GM21619 (cell line): ENCODE results near the gene LZTFL1.

Experiments
- ATAC-seq: cut with Tn5 transposase; IDR thresholded peaks from one replicate; pipeline ENCODE4 v1.9.1; 2021; ENCODE audit not compliant: unreplicated experiment

Gene LZTFL1, protein sequence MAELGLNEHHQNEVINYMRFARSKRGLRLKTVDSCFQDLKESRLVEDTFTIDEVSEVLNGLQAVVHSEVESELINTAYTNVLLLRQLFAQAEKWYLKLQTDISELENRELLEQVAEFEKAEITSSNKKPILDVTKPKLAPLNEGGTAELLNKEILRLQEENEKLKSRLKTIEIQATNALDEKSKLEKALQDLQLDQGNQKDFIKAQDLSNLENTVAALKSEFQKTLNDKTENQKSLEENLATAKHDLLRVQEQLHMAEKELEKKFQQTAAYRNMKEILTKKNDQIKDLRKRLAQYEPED

DNA sequence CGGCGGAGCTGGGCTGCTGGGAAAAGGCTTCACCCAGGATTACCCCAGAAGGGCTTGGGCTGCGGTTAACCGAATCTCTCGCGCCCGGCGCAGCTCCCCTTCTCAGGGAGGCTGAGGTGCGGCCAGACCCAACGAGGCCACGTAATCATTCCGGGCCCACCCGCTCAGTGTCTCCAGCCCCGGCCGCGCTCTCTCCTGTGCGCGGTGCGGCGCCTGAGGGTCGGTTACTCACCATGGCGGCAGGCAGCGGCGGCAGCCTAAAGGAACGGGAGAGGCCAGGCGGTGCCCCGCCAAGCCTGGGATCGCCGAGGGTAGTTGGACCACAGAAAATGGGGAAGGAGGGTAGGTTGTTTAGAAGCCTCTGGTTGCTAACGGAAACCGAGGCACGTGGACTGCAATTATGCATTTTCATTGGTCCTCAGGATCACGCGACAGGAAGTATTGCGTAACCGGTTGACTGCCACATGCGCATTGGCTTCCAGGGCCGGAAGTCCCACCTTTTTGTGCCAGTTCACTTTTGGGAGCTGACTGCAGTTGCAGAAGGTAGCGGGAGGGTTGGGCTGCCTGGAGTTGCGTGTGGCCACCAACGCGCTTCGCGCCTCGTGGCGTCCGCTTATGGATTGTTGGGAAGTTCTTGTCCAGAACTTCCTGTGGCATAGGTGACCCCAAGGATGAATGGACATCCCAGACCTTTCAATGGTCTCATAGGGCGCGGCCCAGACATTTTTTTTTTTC lies at the start of gene LZTFL1:
TSS of gene LZTFL1 (minus strand) at position 363 of the 735 bp plus-strand sequence. CDS start at position 235, 128 bp downstream.
- ATAC-seq, result peak; percentile 89

DNA sequence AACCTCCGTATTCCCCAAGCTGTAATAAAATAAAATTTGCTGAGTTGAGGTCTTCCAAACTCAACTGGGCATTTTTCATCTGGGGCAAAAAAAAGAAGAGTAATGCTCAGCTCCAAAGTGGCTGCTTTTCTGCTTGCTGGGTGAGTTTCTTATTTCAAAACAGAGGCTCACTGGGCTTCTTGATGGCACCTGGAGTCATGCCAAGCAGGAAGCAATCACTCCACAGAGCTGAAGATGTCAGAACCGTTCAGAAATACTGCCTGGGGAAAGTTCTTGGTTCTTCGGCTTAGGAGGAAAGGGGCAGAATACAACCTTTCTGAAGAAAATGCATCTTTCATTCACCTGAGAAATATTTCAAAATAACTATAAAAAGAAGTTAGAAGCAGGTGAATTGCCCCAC lies 48.5 kb upstream of the LZTFL1 start:
- no peak for ATAC-seq

DNA sequence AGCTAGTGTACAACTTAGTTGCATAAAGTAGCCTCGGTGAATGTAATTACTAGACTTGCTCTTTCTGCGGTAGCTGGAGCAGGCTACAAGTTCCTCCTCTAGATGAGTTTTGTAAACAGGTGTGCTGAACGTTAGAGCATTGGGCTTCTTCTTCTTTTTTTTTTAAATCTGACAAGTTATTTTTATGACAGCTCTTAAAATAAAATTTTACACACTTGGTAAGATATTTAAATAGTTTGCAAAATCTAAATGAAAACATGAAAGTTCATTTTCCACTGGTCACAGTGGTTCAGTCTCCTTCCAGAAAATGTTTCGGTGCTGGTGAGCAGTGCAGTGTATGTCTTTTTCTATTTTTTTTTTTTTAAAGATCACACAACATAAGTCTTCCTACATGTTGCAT lies 47.4 kb upstream of the LZTFL1 start:
- ATAC-seq, result no peak

DNA sequence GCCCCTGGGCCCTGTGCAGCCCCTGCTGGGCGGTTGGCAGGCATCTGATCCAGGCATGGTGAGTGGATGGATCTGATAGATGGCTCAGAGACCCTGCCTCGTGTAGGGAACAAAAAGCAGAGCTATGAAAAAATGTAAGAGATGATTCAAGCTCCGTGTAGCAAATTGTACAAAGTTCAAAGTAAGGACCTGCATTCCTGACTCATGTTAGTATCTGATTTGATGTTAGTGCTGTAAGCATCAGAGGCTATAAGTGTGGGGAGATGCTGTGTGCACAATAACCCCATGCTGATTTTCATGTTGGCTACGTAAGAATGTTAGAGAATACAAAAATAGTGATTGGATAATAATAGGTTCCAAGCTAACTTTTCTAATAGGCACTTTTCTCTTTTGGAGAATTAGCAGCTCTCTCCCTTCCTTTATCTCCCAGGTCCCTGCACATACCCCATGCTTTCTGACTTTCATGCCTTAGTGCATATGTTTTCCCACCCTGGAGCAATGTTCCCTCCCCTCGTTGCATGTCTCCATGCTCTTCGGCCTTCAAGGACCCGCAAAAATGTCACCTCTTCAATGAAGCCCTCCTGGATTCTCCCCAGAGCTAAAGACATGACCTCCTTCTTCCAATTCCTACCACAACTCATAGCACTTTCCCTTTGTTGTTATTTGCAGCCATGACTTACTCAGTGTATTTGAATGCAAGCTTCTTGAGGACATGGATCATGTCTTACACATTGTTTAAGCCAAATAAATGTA lies 46.0 kb upstream of the LZTFL1 start:
- ATAC-seq, result no peak

DNA sequence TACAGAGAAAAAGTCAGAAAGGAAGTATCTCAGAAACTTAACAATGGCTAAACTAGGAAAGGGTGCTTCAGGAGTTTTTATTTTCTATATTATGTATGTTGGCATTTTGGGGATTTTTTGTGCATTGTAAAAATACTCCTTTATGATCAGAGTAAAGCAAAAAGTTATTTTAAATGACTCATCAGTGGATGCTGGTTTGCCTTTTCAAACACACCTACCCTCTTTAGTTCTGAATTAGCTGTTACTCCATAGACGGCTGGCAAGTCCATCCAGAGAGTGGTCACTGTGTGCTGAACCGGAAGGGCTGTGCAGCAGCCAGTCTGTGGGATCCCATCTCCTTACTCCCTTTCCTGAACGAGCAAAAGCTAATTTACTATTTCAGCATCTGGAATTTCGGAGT lies 45.4 kb upstream of the LZTFL1 start:
- no peak for ATAC-seq

DNA sequence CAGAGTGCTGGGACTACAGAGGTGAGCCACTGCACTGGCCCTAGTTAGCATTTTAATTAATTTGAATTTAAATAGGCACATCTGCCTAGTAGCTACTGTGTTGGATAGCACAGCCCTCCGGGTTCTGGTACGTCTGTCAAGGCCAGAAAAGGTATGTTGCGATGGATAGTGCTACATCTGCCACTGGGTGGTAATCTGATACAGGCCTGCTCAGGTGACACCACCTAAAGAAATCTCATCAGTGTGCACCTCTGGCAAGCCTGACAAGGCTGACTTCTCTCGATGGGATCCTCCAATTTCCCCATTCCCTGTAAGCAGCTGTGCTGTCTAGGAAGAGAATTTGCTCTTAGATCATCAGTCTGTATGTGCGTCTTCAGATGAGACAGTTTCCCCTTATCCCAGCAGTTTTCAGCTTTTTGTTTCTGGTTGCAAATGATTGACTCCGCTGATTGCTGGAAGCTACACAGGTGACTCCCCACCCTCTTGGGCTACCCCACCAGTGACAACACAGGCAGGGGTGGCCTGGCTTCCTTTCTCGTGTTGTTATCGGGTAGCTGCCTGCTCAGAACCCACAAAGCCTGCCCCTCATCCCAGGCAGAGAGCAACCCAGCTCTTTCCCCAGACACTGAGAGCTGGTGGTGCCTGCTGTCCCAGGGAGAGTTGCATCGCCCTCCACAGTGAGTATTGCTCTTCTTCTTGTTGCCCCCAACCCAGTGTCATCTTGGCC lies 44.2 kb upstream of the LZTFL1 start, which contains the start of gene CCR9:
TSS of gene CCR9 (plus strand) at position 565 of the 727 bp plus-strand sequence. CDS start 8,391 bp downstream, outside the sequence.
- ATAC-seq, result no peak

DNA sequence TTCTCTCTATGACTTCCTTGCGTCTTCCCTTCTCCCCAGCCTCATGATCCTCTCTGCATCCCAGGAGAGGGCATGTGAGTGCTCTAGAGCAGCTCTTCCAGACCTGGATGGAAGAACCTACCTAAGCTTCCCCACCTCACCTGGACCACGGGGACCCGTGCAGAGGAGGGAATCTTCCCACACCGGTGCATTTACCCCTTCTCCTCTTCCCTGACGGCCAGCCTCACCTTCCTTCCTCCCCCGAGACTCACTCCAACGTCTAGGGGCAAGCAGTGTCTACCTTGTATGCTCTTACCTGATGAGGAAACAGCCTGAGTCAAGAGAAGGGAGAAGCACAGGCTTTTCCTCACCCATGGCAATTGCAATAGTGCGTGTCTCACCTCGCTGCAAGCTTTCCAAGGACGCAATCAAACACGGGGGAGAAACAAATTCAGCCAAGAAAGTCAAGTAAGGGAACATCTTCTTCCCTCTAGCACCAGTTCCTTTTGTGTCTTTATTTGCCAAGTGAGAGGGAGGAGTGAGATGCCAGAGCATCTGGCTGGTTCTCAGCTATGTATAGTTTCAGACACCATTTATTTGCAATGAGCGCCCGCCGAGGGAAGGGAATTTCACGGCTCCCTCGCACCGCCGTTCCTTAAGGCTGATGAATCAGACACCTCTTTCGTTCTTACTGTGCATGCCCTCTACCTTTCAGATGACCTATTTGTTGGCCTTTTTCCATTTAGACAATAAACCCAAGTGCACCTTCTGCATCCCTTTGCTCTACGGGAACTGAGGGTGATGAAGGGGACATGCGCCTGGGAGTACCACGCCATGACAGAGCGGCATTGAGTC lies 42.7 kb upstream of the LZTFL1 start:
- ATAC-seq, result no peak

DNA sequence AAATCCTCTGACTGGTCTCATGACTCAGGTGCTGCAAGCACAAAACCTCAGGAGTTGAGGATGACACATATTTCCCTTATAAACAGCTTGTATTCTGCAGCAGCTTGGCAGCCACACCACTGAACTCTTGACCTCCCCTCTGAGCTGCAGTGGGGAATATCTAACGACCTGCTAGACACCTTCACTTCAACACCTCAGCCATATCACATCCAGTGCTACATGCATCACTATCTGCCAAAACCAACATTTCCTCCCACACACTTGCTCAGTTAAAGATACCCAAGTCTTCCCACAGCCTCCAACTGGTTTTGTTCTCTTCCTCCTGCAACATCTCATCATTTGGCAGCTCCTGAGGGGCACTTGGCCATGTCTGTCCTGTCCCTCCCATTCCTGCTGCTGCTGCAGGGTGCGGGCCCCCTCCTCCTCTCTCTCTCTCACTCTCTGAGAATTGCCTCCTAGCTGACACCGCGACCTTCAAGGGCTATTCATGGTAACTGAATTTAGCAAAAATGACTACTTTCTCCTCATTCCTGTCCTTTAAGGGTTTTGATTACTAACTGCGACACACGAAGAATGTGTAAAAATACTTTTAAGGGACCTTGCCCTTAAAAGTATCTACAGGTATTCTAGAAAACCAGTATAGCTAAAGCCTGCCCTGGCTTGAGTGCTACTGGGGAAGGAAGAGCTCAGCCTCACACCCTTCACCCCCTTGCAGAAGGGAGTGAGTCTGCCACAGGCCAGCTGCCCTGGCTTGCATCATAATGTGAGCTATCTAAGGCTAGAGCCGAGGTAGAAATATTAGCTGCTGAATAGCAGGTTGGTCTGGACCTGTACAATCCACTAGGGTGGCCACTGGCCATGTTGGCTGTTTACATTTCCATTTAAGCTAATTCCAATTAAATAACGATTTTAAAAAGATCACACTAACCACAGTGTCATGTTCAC lies 39.4 kb upstream of the LZTFL1 start:
- ATAC-seq, result no peak

DNA sequence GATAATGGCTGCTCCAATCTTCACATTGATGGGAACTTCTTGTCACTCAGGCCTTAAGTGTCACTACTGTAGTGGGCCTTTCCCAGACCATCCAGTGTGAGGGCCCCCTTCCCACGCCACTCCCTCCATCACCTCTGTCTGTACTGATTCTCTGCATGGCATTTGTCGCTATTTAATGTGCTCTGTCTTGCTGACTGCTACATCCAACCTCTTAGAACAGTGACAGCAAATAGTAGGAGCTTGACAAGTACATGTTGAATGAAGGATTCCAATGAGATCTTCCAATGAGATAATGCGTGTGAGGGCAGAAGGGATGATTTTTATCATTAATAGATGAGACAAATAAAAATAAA lies 38.8 kb upstream of the LZTFL1 start:
- no peak for ATAC-seq

DNA sequence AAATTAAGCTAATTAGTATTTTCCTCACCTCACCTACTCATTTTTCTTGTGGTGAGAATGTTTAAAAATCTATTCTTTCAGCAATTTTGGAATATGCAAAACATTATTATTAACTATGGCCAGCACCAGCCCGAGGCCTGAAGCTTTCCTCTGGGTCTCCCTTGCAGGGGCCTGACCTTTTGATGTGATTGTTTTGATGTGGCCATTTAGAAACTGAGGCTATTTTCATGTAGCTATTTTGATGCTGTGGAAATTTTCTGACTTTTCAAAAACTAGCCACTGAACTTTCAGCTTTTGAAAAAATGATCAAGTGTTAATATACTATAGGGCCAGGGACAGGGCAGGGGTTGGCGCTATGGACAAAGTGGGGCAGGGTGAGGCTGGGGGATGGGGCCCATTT lies 36.2 kb upstream of the LZTFL1 start:
- ATAC-seq, result no peak

DNA sequence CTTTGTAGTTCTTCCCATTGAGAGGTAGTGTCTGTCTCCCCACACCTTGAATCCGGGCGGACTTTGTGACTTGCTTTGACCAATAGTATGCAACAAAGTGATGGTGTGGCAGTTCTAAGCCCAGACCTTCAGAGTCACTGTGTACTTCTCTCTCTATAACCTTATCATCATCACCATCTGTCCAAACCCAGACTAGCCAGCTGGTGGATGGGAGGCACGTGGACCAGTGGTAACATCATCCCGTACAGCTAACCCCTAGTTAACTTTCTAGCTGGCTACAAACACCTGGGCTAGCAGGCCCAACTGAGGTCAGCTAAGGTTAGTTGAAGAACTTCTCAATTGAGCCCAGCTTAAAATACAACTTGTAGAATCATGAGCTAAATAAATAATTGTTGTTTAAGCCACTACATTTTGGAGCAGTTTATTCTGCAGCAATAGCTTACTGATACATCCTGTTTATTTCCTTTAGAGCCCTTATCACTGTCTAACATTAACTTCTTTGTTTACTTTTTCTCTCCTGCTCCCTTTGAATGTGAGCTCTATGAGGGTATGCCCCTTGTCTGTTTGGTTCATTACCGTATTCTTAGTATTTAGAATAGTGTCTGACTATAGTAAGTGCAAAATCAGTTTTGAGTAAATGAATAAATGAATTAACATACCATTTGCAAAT lies 32.9 kb upstream of the LZTFL1 start:
- ATAC-seq, result no peak

DNA sequence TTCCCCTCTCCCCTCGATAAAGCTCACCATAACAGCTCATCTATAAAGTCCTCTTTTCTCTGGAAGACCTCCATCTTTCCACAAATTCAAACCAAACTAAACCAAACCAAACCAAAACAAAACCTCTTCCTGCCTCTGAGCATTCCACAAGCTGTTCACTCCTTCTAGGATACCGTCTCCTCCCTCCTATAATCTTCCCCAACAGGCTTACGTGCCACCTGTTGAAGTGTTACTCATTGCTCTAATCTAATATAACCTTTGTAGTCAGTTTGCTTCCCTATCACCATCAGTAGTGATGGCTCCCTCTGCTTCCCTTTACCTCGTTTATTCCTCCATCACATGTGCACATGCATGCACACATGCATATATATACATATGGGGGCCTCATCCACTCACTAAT lies 31.7 kb upstream of the LZTFL1 start:
- ATAC-seq, result no peak

DNA sequence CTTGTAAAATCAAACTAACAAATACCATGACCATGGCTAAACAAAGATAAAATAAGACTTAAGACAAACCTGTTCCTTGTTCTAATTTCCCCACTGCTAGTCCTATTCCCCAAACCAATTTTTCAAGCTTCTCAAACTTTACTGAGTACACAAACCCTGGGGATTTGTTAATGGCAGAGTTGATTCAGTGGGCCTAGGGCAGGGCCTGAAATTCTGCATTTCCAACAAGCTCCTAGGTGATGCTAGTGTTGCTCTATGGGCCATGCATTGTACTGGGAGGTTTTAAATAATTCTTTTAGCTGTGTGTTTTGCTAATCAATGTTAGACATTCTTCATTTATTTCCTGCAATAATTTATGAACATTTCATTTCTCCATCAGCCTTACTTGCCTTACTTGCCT lies 31.1 kb upstream of the LZTFL1 start:
- no peak for ATAC-seq

DNA sequence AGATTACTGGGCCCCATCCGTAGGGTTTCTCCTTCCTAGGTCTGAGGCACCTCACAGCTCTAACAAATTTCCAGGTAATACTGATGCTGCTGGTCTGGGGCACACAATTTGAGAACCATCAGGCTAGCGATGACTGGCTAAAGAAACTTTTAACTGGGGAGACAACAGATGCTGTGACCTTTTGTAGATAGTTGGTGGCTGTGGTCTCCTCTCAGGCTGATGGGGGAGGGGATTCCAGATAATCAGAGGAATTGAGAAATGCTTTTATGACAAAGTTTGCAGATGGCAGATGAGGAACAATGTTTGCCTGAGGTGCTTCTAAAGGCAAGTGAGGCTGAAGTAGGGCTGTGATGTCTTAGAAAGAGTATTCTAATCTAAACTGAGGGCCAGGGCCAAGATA lies 30.6 kb upstream of the LZTFL1 start:
- no peak for ATAC-seq

DNA sequence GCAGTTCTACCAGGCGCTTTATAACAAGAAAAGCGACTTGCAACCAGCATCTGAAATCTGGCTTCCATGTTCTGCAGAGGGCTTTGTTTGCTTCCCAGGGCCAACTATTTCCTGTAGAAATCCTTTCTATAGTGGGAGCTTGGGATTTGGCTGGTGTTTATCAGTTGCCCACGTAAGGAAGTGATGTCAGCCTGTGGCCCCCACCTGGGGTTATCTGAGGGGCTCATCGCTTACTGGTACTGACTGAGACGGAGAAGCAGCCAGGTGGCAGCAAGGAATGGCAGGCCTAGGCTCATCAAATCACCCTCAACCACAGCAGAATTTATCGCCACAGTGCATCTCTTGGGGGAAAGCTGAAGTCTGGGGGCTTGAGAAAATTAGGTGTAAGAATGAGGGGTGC lies 29.9 kb upstream of the LZTFL1 start:
- no peak for ATAC-seq

DNA sequence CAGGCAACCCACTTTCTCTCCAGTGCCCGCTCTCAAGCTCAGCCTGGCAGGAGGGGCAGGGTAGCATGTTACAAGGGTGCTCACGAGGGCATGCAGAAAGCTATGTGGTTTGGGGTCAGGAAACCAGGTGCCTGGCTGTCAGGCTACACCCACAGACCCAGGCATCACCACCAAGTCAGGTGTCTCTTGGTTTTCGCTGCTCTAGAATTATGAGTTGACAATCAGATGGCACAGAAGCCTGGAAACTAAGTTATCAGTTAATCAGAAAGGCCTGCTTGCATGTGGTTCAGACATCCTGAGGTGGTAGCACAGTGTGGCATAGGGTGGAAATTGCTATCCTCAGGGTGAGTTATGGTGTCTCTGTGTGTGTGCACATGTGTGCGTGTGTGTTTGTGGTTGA lies 28.2 kb upstream of the LZTFL1 start:
- no peak for ATAC-seq

DNA sequence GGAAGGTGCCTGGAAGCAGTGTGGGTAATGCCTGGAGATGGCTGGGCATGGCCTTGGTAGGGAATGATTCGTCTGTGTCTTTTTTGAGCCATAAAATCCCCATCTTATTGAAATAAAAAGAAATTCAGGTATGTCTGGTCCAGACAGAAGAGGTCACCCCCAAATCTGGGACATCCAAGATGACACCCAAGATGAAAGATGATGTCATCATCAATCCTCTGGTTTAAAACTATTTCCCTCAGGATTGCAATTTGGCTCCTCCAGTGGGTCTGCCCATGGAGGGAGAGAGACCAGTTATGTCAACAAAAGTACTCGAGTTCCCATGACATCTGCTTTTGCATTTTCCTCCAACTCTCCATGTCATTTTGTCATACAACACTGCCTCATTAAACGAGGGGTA lies 27.7 kb upstream of the LZTFL1 start:
- ATAC-seq, result no peak

DNA sequence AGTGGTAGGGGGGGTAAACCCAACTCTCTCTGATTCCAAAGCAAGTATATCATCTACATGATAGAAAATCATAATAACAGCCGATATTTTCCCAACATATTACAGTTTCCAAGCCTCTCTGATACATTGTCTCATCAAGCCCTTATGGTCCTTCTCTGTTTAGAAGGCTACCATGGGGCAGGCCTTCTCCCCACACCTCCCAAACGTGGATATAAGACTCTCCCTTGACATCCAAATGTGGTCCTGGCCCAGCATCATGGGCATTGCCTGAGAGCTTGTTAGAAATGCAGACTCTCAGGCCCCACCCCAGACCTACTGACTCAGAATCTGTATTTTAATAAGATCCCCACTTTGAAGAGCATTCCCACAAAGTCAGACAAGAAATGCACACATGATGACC lies 26.7 kb upstream of the LZTFL1 start:
- no peak for ATAC-seq

DNA sequence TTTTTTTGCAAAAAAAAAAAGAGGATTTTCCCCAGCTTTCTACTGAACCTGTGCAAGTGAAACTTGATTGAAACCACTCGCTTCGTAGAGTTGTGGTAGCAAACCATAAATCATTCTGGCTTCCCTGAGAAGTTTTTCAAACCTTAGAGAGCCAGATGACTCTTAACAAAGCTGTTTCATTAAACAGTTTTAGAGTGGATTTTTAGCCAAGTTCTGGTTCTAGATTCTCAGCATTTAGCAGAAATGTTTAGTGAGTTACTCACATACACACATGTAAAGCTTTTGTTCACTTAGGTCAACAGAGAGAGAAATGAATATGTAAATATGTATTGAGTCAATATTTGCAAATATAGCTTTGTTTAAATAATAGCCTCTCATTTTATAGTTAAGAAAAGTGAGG lies 26.3 kb upstream of the LZTFL1 start:
- ATAC-seq, result no peak
